GM12801 (cell line): Measurements from ENCODE around the gene POLR3H.

Experiments
- TF ChIP-seq, protein P1 (sequence below): IDR thresholded peaks from one replicate; pipeline ENCODE4 v1.5.1; 2011; ENCODE audit warnings: control low read depth; ENCODE audit not compliant: insufficient read length; ENCODE audit errors: extremely low read depth

Gene POLR3H

DNA sequence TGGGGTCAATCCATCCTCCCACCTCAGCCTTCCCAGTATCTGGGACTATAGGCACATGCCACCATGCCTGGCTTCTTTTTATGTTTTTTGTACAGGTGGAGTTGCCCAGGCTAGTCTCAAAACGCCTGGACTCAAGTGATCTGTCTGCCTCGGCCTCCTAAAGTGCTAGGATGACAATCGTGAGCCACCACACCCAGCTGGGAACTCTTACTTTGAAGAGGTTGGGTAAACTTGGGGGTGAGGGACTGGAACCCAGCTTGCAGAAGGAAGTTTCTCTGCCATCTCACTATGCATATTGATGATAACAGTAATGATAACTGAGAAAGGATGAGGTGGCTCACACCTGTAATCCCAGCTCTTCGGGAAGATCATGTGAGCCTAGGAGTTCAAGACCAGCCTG, 39.5 kb downstream of the POLR3H start:
- TF ChIP-seq, protein P1, sequence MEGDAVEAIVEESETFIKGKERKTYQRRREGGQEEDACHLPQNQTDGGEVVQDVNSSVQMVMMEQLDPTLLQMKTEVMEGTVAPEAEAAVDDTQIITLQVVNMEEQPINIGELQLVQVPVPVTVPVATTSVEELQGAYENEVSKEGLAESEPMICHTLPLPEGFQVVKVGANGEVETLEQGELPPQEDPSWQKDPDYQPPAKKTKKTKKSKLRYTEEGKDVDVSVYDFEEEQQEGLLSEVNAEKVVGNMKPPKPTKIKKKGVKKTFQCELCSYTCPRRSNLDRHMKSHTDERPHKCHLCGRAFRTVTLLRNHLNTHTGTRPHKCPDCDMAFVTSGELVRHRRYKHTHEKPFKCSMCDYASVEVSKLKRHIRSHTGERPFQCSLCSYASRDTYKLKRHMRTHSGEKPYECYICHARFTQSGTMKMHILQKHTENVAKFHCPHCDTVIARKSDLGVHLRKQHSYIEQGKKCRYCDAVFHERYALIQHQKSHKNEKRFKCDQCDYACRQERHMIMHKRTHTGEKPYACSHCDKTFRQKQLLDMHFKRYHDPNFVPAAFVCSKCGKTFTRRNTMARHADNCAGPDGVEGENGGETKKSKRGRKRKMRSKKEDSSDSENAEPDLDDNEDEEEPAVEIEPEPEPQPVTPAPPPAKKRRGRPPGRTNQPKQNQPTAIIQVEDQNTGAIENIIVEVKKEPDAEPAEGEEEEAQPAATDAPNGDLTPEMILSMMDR = no peak

DNA sequence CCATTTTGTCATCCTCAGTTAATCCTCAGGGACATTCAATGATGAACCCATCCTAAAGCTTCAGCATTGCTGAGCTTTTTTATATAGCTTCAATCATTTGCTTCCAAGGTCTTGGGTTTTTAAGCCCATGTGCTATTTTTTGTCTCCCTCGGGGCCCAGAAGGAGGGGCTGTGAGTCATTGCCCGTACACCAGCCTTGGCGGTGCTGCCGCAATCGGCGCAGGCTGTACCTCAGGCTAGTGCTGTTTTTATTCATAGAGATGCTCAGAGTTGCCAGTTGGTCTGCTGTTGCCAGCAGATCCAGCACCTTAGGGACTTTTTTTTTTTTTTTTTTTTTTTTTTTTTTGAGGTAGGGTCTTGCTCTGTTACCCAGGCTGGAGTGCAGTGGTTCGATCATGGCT, 39.9 kb downstream of the POLR3H start:
- TF ChIP-seq, protein P1 = no peak

DNA sequence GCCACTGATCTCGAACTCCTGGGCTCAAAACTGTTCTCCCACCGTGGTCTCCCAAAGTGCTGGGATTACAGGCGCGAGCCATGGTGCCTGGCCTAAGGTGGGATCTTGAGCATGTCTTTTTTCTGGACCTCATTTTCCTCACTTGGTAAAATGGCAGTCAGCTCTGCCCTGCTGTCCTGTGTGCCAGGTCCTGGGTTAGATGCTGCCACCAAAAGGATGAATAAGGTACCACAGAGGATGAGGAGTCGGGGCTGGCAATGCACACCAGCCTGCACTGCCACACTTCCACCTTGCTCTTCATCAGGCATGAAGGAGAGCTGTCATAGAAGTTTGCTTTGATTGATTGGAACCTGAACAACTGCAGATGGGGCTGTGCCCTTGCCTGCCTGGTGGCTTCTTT, 43.1 kb downstream of the POLR3H start:
- TF ChIP-seq, protein P1 = no peak

DNA sequence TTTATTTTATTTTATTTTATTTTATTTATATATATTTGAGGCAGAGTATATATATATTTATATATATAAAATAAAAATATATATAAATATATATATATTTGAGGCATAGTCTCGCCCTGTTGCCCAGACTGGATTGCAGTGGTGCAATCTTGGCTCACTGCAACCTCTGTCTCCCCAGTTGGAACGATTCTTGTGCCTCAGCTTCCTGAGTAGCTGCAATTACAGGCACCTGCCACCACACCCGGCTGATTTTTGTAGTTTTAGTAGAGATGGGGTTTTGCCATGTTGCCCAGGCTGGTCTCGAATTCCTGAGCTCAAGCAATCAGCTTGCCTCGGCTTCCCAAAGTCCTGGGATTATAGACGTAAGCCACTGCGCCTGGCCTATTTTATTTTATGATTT, 44.0 kb downstream of the POLR3H start:
- TF ChIP-seq, protein P1 = no peak

DNA sequence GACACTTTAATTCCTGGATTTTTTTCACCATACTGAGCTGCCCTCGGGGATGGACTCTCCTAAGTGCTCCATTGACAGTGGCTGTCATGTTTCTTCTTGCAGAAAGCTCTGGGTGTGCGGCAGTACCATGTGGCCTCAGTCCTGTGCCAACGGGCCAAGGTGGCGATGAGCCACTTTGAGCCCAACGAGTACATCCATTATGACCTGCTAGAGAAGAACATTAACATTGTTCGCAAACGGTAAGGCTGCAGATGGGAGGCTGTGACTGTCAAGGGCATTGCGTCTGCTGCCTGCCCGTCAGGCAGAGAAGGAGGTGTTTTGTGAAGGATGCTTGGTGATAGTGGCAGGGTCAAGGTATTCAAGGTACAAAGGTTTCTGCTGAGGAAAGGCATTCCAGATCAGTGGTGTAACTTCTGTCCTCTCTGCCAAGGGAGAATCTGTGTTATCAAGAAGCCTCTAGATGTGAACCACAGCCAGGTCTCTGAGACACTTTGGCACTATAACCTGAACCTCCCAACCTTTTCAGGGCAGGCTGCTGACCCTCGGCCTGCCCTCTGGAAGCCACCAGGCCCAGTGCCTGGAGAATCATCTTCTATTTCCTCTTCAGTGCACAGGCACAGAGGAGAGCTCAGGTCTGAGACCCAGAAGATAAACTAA, 44.5 kb downstream of the POLR3H start:
- TF ChIP-seq, protein P1 = no peak

DNA sequence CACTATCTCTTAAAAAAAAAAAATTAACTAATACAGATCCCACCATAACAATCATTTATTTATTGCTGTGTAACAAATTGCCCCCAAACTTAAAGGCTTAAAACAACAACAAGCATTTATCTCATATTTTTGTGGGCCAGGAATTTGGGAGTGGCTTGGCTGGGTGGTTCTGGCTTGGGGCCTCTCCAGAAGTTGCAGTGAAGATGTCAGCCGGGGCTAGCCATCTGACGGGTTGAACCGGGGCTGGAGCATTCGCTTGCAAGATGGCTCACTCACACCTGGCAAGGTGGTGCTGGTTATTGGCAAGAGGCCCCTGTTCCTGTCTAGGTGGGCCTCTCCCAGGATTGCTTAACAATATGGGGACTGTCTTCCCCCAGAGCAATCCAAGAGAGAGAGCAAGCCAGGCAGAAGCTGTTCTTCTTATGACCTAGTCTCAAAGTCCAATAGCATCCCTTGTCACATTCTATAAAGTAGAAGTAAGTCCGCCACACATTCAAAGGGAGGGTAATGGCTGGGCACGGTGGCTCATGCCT, 45.9 kb downstream of the POLR3H start:
- TF ChIP-seq, protein P1 = no peak

DNA sequence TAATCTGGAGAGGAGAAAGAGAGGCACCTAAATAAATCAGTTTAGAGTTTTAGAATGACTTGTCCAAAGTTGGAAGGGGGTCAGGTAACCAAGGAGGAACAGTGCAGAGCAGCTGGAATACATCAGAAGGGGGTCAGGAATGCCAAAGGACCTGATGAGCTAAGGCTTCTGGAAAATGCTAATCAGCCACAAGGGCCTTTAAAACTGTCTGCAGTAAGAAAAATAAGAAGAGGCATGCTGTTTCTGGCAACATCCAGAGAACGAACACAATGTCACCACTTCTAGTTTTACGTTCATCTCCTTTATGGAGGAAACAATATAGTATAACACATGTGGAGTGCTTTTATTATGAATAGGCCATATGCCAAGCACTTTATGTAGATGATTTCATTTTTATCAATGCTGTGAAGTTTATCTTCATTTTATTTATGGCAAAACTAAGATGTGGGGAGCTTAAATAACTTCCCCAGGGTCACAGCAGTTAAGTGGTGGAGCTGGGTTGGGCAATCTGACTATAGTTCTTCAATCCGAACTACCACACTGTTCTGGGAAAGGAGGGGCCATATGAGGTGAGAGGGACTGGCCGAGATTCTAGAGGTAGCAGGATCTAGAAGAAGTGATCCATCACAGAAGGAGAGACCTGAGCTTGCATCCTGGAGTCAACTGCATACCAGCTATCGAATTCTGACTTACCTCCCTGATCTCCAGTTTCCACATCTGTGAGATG, 52.7 kb downstream of the POLR3H start:
- TF ChIP-seq, protein P1 = no peak
